Gastrocnemius medialis (tissue), 4 donors: ENCODE measurements around the gene CD82. TPM values are rescaled to one million over a fixed set of nuclear protein-coding genes. Genes with fewer than 3 reads are reported as not detected.
"Not testable (repeated sequence)": the region's sequence is repeated elsewhere in the genome, so short reads cannot be mapped to it uniquely, and the experiment has no call there.

Experiments used
- ATAC-seq, 2 donors: fragments of 150-250 bp; one replicate each; pipeline ENCODE4 v1.9.1; 2016
- DNase-seq, 2 donors: peaks; one replicate each; pipeline ENCODE4 v3.0.0-alpha.2; 2019
- H3K27ac ChIP-seq, 4 donors: fragments of 200-600 bp; sonication (generic); 1 replicate in 1 of 4; 2 replicates in 3 of 4; pipeline ENCODE4 v1.5.1; 2016 to 2018; ENCODE audit warnings: mild to moderate bottlenecking in 2 of 4, moderate library complexity in 1 of 4
- H3K27me3 ChIP-seq, 3 donors: fragments of 200-600 bp; sonication (generic) in 2 of 3; 1 replicate in 1 of 3; 2 replicates in 2 of 3; pipeline versions ENCODE4 v1.5.1 to v1.6.0; 2016 to 2019; ENCODE audit warnings: mild to moderate bottlenecking in 1 of 3, moderate library complexity in 1 of 3
- H3K36me3 ChIP-seq, 2 donors: fragments of 200-600 bp; sonication (generic) in 1 of 2; one replicate each; pipeline ENCODE4 v1.5.1; 2017 to 2018
- H3K4me1 ChIP-seq, 2 donors: fragments of 200-600 bp; sonication (generic) in 1 of 2; one replicate each; pipeline ENCODE4 v1.5.1; 2016 to 2017; ENCODE audit warnings: mild to moderate bottlenecking in 2 of 2
- H3K4me3 ChIP-seq, 4 donors: fragments of 200-600 bp; sonication (generic) in 3 of 4; 1 replicate in 1 of 4; 2 replicates in 3 of 4; pipeline ENCODE4 v1.5.1; 2016 to 2019; ENCODE audit warnings: mild to moderate bottlenecking in 2 of 4
- H3K9me3 ChIP-seq, 3 donors: fragments of 200-600 bp; sonication (generic) in 2 of 3; 1 replicate in 1 of 3; 2 replicates in 2 of 3; pipeline ENCODE4 v1.5.1; 2016 to 2019
- CTCF ChIP-seq, 5 experiments: fragments of 450-650 bp in 3 of 5; fragments of 200-600 bp in 2 of 5; sonication (generic) in 2 of 5; IDR thresholded peaks in 4 of 5; conservative IDR thresholded peaks in 1 of 5; 1 replicate in 4 of 5; 2 replicates in 1 of 5; pipeline ENCODE4 v1.5.1; 2016 to 2019; ENCODE audit warnings: antibody characterized with exemption in 5 of 5, mild to moderate bottlenecking in 3 of 5, moderate library complexity in 3 of 5
- POLR2A ChIP-seq, 2 donors: fragments of 450-650 bp; IDR thresholded peaks; one replicate each; pipeline ENCODE4 v1.6.1; 2017; ENCODE audit warnings: antibody characterized with exemption in 2 of 2, mild to moderate bottlenecking in 2 of 2, moderate library complexity in 2 of 2
- in situ Hi-C, 4 donors: fragments of 200-750 bp; cut with MboI; loops; one replicate each; pipeline versions ENCODE4 v1.15.0 to v1.8.0; 2017; ENCODE audit warnings: low sequenced_read_pairs in 4 of 4
- intact Hi-C: fragments of 100-400 bp; cut with DNase I; formaldehyde crosslinking; loops from one replicate; pipeline ENCODE4 v1.15.1; 2023; ENCODE audit warnings: low total_unique reads
- total RNA-seq, 4 donors: library from RNA; depleted of rRNA; stranded (reverse); fragments of >200 nt; gene quantifications; one replicate each; pipeline versions ENCODE4 v1.1.0 to v1.2.3, GENCODE V29; 2016

CD82 gene
- total RNA-seq, 4 donors from 2014 or later: 4.5 to 17.5 (median 13.5) TPM

- no peak overlapping the region for H3K4me3 ChIP-seq
- DNase-seq (no peak), ATAC-seq (no peak)
- no peak for TF ChIP-seq CTCF (IDR thresholded peaks at IDR 0.05 in 4 of 5, conservative IDR thresholded peaks at IDR 0.05 in 1 of 5)
- no peak for TF ChIP-seq POLR2A (IDR thresholded peaks at IDR 0.05)
- H3K27me3 ChIP-seq: peaks cover 0 to 4% (median 0%) of the 10 kb centered on the region in 3 donors
- H3K27ac ChIP-seq: no peak overlapping the region
- H3K9me3 ChIP-seq: no peaks in the 10 kb centered on the region
- peaks cover 0 to 4% of the 10 kb centered on the region in 2 donors for H3K4me1 ChIP-seq
- H3K36me3 ChIP-seq: no peaks in the 10 kb centered on the region
- in situ Hi-C loops (loop anchor here (5.0 to 10.0 kb wide), 5 partner anchors 245 to 448 kb away; partner anchors contain the start of gene EXT2 (in 1 of the 4)), intact Hi-C loops (loop anchor here (2.0 kb wide), 1 partner anchor 407 kb away; no protein-coding TSS in a partner anchor)
Measured at GRCh38 chr11:44539971-44540370, 25.5 kb upstream of the CD82 start.

DNA sequence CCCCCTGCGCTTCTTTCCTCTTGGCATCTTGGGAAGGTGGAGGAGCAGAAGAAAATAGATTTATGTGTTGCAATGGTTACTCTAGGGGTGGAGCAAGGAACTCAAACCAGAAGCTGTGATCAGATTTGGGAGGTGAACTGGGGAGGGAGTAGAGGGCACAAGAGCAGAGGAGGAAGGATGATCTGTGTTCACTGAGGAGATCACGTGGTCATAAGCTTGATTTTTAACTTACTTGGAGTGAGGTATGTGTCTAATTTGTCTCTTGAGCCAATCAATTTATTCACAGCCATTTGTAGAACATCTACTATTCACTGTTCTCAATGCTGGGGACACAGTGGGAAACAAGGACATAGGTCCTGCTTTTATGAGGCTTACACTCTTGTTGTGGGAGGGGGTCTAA, 24.8 kb upstream of the CD82 start:
- intact Hi-C loops: no loop called here
- no peaks in the 10 kb centered on the region for H3K36me3 ChIP-seq

GRCh38 chr11:44542372-44542771, 23.1 kb upstream of the CD82 start:
- Histone ChIP-seq H3K4me1 (peaks cover 0 to 4% of the 10 kb centered on the region in 2 donors), H3K27ac (no peak overlapping the region), H3K9me3 (no peaks in the 10 kb centered on the region), H3K36me3 (no peaks in the 10 kb centered on the region), H3K27me3 (peaks cover 0 to 4% (median 0%) of the 10 kb centered on the region in 3 donors), H3K4me3 (no peak overlapping the region)
- intact Hi-C loops (no loop called here), in situ Hi-C loops (loop anchor here (5.0 to 10.0 kb wide), 3 partner anchors 255 to 450 kb away; partner anchors contain the start of gene EXT2 (in 1 of the 4))
- DNase-seq (no peak), ATAC-seq (no peak)
- no peak for TF ChIP-seq CTCF (IDR thresholded peaks at IDR 0.05 in 4 of 5, conservative IDR thresholded peaks at IDR 0.05 in 1 of 5)
- no peak for TF ChIP-seq POLR2A (IDR thresholded peaks at IDR 0.05)

More for the DNA sequence above, 24.8 kb upstream of the CD82 start:
- peaks cover 0 to 4% (median 0%) of the 10 kb centered on the region in 3 donors for H3K27me3 ChIP-seq
- in situ Hi-C loops: loop anchor here (5.0 to 10.0 kb wide), 3 partner anchors 253 to 448 kb away; partner anchors contain the start of gene EXT2 (in 1 of the 4)
- H3K27ac ChIP-seq: no peak overlapping the region
- no peak overlapping the region for H3K4me3 ChIP-seq
- DNase-seq (no peak), ATAC-seq (no peak)
- no peak for TF ChIP-seq CTCF (IDR thresholded peaks at IDR 0.05 in 4 of 5, conservative IDR thresholded peaks at IDR 0.05 in 1 of 5)
- no peak for TF ChIP-seq POLR2A (IDR thresholded peaks at IDR 0.05)
- peaks cover 0 to 4% of the 10 kb centered on the region in 2 donors for H3K4me1 ChIP-seq
- H3K9me3 ChIP-seq: no peaks in the 10 kb centered on the region

GRCh38 chr11:44546984-44547383, 18.5 kb upstream of the CD82 start:
- H3K4me1 ChIP-seq, intact Hi-C loops, H3K27me3 ChIP-seq, H3K36me3 ChIP-seq, H3K9me3 ChIP-seq, ATAC-seq, H3K4me3 ChIP-seq, H3K27ac ChIP-seq, DNase-seq: not testable (repeated sequence)
- in situ Hi-C loops: loop anchor here in 1 of 4 donors (10.0 kb wide), 1 partner anchor 452 kb away; the partner anchor contains the start of gene EXT2

- H3K4me3 ChIP-seq, H3K27ac ChIP-seq, DNase-seq, H3K4me1 ChIP-seq, H3K27me3 ChIP-seq, H3K9me3 ChIP-seq, H3K36me3 ChIP-seq, ATAC-seq, intact Hi-C loops: not testable (repeated sequence)
- in situ Hi-C loops: loop anchor here in 1 of 4 donors (10.0 kb wide), 1 partner anchor 453 kb away; the partner anchor contains the start of gene EXT2
Measured at GRCh38 chr11:44547534-44547933, 17.9 kb upstream of the CD82 start.
